Adrenal gland (tissue), 5 donors: ENCODE data around the gene CPED1.

Experiments
- POLR2A ChIP-seq, 2 donors: fragments of 450-650 bp; IDR thresholded peaks; one replicate each; pipeline ENCODE4 v1.6.1; 2017; ENCODE audit warnings: antibody characterized with exemption in 2 of 2, mild to moderate bottlenecking in 2 of 2, moderate library complexity in 1 of 2
- TF ChIP-seq, protein P1 (sequence below), 6 experiments: fragments of 450-650 bp in 4 of 6; fragments of 200-600 bp in 2 of 6; sonication (generic) in 1 of 6; IDR thresholded peaks; 1 replicate in 5 of 6; 2 replicates in 1 of 6; pipeline versions ENCODE4 v1.5.1 to v1.8.0; 2016 to 2021; ENCODE audit warnings: antibody characterized with exemption in 6 of 6, mild to moderate bottlenecking in 2 of 6, moderate library complexity in 1 of 6
- donor health status: DM: no; HTN: no; CAD: no.

DNA sequence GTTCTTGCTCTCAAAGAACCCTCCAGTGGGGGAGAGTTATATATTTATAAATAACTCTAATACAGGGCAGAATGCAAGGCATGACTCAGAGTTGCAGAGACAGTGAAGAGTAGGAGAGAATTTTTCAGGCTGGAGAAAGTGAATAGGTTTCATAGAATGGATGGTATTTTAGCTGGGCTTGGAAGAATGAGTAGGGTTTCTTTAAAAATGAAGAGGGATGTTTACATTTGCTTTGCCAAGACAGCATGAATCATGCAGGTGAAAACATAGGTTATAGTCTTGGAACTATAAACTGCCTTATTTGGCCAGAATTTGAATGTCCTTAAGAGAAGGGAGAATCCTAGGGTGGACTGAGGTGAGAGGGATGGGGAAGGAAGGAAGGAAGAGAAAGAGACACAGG lies 124.8 kb downstream of the CPED1 start:
- TF ChIP-seq, protein P1, sequence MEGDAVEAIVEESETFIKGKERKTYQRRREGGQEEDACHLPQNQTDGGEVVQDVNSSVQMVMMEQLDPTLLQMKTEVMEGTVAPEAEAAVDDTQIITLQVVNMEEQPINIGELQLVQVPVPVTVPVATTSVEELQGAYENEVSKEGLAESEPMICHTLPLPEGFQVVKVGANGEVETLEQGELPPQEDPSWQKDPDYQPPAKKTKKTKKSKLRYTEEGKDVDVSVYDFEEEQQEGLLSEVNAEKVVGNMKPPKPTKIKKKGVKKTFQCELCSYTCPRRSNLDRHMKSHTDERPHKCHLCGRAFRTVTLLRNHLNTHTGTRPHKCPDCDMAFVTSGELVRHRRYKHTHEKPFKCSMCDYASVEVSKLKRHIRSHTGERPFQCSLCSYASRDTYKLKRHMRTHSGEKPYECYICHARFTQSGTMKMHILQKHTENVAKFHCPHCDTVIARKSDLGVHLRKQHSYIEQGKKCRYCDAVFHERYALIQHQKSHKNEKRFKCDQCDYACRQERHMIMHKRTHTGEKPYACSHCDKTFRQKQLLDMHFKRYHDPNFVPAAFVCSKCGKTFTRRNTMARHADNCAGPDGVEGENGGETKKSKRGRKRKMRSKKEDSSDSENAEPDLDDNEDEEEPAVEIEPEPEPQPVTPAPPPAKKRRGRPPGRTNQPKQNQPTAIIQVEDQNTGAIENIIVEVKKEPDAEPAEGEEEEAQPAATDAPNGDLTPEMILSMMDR (IDR thresholded peaks at IDR 0.05), result no peak
- no peak for TF ChIP-seq POLR2A (IDR thresholded peaks at IDR 0.05)
